Left ventricle myocardium inferior (tissue), 1 donor: ENCODE measurements around the gene CCDC146. TPM values are rescaled to one million over a fixed set of nuclear protein-coding genes. Genes with fewer than 3 reads are reported as not detected.

ENCODE experiments used
- DNase-seq: peaks from one replicate; pipeline ENCODE4 v3.0.0-alpha.2; 2020
- H3K27ac ChIP-seq: fragments of 200-600 bp; replicated peaks from 2 replicates; pipeline ENCODE4 v1.8.0; 2021
- H3K27me3 ChIP-seq: fragments of 200-600 bp; 2 replicates; pipeline ENCODE4 v1.8.0; 2021; ENCODE audit warnings: low read depth
- H3K36me3 ChIP-seq: fragments of 200-600 bp; 2 replicates; pipeline ENCODE4 v1.8.0; 2021
- H3K4me1 ChIP-seq: fragments of 200-600 bp; 2 replicates; pipeline ENCODE4 v1.8.0; 2021
- H3K4me3 ChIP-seq: fragments of 200-600 bp; 2 replicates; pipeline ENCODE4 v1.8.0; 2021; ENCODE audit warnings: mild to moderate bottlenecking, moderate library complexity
- H3K9me3 ChIP-seq: fragments of 200-600 bp; replicated peaks from 2 replicates; pipeline ENCODE4 v1.8.0; 2021
- CTCF ChIP-seq: fragments of 200-600 bp; IDR thresholded peaks from 2 replicates; pipeline ENCODE4 v1.8.0; 2021; ENCODE audit warnings: antibody characterized with exemption, mild to moderate bottlenecking, borderline replicate concordance
- intact Hi-C: fragments of 100-400 bp; cut with micrococcal nuclease; formaldehyde crosslinking; loops from one replicate; pipeline ENCODE4 v1.11.0; 2022
- total RNA-seq: library from RNA; stranded (reverse); fragmentation: NEBNext Ultra II Directional; extraction: Animal tissue kit (Norgen Biotek cat#: 25700); gene quantifications from one replicate; pipeline ENCODE4 v1.2.1, GENCODE V29; 2021
- donor health status: DM: no; HTN: yes; CAD: no; lungs with severe emphysema.

Gene CCDC146
- total RNA-seq, 1 donor from 2014 or later = 4.7 TPM

DNA sequence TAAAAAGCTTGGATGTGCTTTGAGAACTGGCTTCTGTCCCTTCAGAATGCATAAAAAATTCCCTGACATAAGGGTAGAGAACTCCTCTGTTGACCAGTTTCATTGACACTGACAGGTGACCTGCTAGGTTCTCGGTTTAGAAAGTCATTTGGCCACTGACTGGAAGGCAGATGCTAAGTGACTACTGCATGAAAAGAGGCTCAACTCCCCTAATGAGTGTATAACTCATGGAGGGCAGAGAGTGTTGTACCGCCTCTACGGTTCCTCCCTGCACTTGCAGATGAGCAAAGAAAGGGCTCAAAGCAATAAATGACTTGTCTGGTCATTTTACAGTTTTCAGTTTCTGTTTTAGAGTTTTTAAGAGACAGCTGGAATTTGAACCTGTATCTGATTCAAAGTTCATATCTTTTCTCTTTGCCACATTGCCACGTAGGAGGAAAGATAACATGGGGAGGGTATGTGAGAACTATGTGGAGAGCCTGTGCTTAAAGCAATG is 80.1 kb downstream of the CCDC146 start:
- no peaks in the 10 kb centered on the region for H3K9me3 ChIP-seq
- H3K4me3 ChIP-seq = no peak overlapping the region
- TF ChIP-seq CTCF = no peak
- no peaks in the 10 kb centered on the region for H3K36me3 ChIP-seq
- intact Hi-C loops = no loop called here
- H3K27ac ChIP-seq = no peak overlapping the region
- H3K27me3 ChIP-seq = no peaks in the 10 kb centered on the region
- peaks cover 15% of the 10 kb centered on the region for H3K4me1 ChIP-seq
- DNase-seq = no peak

GRCh38 chr7:77205706-77206105 is 83.3 kb downstream of the CCDC146 start:
- Histone ChIP-seq H3K27ac (no peak overlapping the region), H3K9me3 (peaks cover 18% of the 10 kb centered on the region), H3K27me3 (no peaks in the 10 kb centered on the region), H3K4me3 (no peak overlapping the region), H3K36me3 (peaks cover 5% of the 10 kb centered on the region), H3K4me1 (no peaks in the 10 kb centered on the region)
- TF ChIP-seq CTCF = no peak
- no peak for DNase-seq
- intact Hi-C loops = no loop called here

- no peak for DNase-seq
- intact Hi-C loops = no loop called here
- no peak for TF ChIP-seq CTCF
Observed at GRCh38 chr7:77208416-77208815, 86.0 kb downstream of the CCDC146 start.

GRCh38 chr7:77209479-77210139 is 87.2 kb downstream of the CCDC146 start:
- Histone ChIP-seq H3K27me3 (no peaks in the 10 kb centered on the region), H3K27ac (no peak overlapping the region), H3K4me3 (no peak overlapping the region), H3K4me1 (no peaks in the 10 kb centered on the region), H3K9me3 (peaks cover 18% of the 10 kb centered on the region), H3K36me3 (peaks cover 5% of the 10 kb centered on the region)
- intact Hi-C loops = no loop called here
- TF ChIP-seq CTCF = no peak
- no peak for DNase-seq

More at GRCh38 chr7:77208416-77208815, 86.0 kb downstream of the CCDC146 start:
- Histone ChIP-seq H3K4me3 (no peak overlapping the region), H3K27ac (no peak overlapping the region), H3K9me3 (peaks cover 18% of the 10 kb centered on the region), H3K4me1 (no peaks in the 10 kb centered on the region), H3K36me3 (peaks cover 5% of the 10 kb centered on the region), H3K27me3 (no peaks in the 10 kb centered on the region)

DNA sequence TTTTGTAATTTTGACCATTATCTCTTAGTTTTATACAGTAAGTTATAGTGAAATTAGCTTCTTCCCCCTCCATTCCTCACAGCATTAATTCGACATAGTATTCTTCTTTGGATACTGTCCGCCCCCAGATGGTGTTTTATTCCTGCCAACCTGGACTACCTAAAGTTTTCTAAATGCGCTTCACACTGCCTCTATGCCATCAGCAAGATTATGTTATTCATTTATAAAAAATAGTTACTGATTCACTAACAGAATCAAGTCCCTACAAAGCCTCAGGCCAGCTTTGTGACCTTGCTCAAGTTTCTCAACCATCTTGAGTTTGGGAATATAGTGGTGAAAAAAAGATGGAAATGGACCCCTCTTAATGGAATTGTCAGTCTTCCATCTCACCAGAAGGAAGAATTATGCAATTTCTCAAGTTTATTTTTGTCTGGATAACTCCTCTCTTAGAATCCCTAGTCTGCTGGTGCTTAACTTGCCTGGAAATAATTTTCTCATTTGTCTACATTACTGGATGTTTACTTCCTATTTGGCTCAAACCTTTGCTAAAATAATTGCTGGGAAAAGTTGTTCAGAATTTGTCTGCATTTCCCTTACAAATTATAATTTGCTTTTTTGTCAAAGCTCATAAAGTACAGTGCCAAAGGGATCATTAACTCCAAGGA is 93.9 kb downstream of the CCDC146 start:
- intact Hi-C loops = no loop called here
- no peaks in the 10 kb centered on the region for H3K36me3 ChIP-seq
- TF ChIP-seq CTCF = no peak
- no peak overlapping the region for H3K27ac ChIP-seq
- DNase-seq = no peak
- H3K4me3 ChIP-seq = no peak overlapping the region
- peaks cover 9% of the 10 kb centered on the region for H3K9me3 ChIP-seq
- peaks cover 5% of the 10 kb centered on the region for H3K4me1 ChIP-seq
- H3K27me3 ChIP-seq = no peaks in the 10 kb centered on the region
